GM12891 (cell line): ENCODE data around the gene ZNF484.

Source experiments
- POLR2A ChIP-seq: IDR thresholded peaks from 2 replicates; pipeline ENCODE4 v1.6.1; 2011; ENCODE audit warnings: low read depth, low read length, control low read depth
- POLR2AphosphoS5 ChIP-seq: IDR thresholded peaks from 2 replicates; pipeline ENCODE4 v1.6.1; 2011; ENCODE audit warnings: low read depth, low read length, control low read depth
- POU2F2 ChIP-seq: IDR thresholded peaks from 2 replicates; pipeline ENCODE4 v1.6.1; 2011; ENCODE audit warnings: low read depth, mild to moderate bottlenecking, control low read depth, low read length, moderate library complexity
- TAF1 ChIP-seq: IDR thresholded peaks from 2 replicates; pipeline ENCODE4 v1.6.1; 2011; ENCODE audit warnings: low read depth, low read length, control low read depth

DNA sequence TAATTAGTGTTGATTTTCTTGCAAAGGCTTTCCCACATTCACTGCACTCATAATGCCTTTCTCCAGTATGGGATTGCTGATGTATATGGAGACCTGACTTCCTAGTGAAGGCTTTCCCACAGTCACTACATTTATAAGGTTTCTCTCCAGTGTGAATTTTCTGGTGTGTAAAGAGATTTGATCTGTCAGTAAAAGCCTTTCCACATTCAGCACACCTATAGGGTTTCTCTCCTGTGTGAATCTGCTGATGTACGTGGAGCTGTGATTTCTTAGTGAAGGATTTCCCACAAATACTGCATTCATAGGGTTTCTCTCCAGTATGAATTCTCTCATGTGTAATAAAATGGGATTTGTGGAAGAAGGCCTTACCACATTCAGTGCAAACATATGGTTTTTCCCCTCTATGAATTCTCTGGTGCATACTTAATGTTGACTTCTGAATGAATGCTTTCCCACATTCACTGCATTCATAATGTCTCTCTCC lies 31.1 kb downstream of the ZNF484 start:
- TF ChIP-seq POLR2AphosphoS5: no peak
- TF ChIP-seq POLR2A: no peak
- TF ChIP-seq TAF1: no peak
- TF ChIP-seq POU2F2: no peak
